HG02763 (cell line): ENCODE results near the gene IRGC.

ENCODE experiments used
- ATAC-seq: cut with Tn5 transposase; IDR thresholded peaks from one replicate; pipeline ENCODE4 v1.9.1; 2021; ENCODE audit warnings: mild to moderate bottlenecking, moderate library complexity; ENCODE audit not compliant: unreplicated experiment

Gene IRGC

GRCh38 chr19:43721469-43722048 lies 5.7 kb downstream of the IRGC start:
- ATAC-seq, result no peak

GRCh38 chr19:43723588-43723987 lies 7.7 kb downstream of the IRGC start:
- no peak for ATAC-seq

GRCh38 chr19:43724896-43725295 lies 9.0 kb downstream of the IRGC start:
- ATAC-seq, result no peak

- ATAC-seq, result no peak
Observed at GRCh38 chr19:43725468-43725867, 9.6 kb downstream of the IRGC start.

GRCh38 chr19:43726736-43727592 lies 11.1 kb downstream of the IRGC start:
- ATAC-seq, result no peak

- ATAC-seq, result no peak
Observed at GRCh38 chr19:43727593-43727853, 11.6 kb downstream of the IRGC start.

- ATAC-seq, result no peak
Observed at GRCh38 chr19:43729919-43730318, 14.0 kb downstream of the IRGC start.

GRCh38 chr19:43731346-43731745 lies 15.5 kb downstream of the IRGC start:
- no peak for ATAC-seq

GRCh38 chr19:43731846-43732245 lies 16.0 kb downstream of the IRGC start:
- ATAC-seq, result no peak

- no peak for ATAC-seq
Observed at GRCh38 chr19:43735013-43735412, 19.1 kb downstream of the IRGC start.

GRCh38 chr19:43735957-43736356 lies 20.1 kb downstream of the IRGC start:
- no peak for ATAC-seq

GRCh38 chr19:43738780-43739211 lies 22.9 kb downstream of the IRGC start:
- no peak for ATAC-seq

- no peak for ATAC-seq
Observed at GRCh38 chr19:43739439-43740235, 23.8 kb downstream of the IRGC start.

- ATAC-seq, result no peak
Observed at GRCh38 chr19:43741075-43741825, 25.4 kb downstream of the IRGC start.

- ATAC-seq, result no peak
Observed at GRCh38 chr19:43743059-43743458, 27.2 kb downstream of the IRGC start.

- ATAC-seq, result no peak
Observed at GRCh38 chr19:43747557-43748204, 31.8 kb downstream of the IRGC start.

GRCh38 chr19:43748205-43748594 lies 32.3 kb downstream of the IRGC start:
- no peak for ATAC-seq

GRCh38 chr19:43748685-43749084 lies 32.8 kb downstream of the IRGC start:
- no peak for ATAC-seq

- ATAC-seq, result no peak
Observed at GRCh38 chr19:43749152-43749551, 33.3 kb downstream of the IRGC start.

- no peak for ATAC-seq
Observed at GRCh38 chr19:43749898-43750297, 34.0 kb downstream of the IRGC start.
